RPMI8226 (cell line): ENCODE data around the gene SPPL2C.
"Not testable (repeated sequence)": the region's sequence is repeated elsewhere in the genome, so short reads cannot be mapped to it uniquely, and the experiment has no call there.

Experiments
- DNase-seq: peaks from one replicate; pipeline ENCODE4 v3.0.0-alpha.2; 2015

Gene SPPL2C

GRCh38 chr17:45851022-45851421, 6.3 kb downstream of the SPPL2C start:
- DNase-seq, result no peak

DNA sequence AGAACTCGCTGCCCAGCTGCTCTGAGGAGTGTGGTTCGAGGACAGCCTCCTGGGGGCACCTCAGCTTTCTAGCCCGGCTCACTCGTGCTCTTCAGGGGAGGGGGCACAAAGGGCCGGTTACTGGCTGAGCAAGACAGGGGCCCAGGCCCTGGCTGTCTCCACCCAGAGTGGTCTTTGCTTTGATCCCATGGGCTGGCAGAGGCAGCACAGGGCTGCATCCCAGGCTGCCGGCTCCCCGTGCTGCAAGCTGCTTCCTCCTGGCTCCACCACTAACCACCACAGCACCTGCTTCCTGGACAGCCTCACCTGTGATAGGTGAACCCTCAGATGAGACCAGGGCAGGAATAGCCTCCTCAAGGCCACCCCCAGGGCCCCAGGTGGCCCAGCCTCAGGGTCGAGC, 6.8 kb downstream of the SPPL2C start:
- peak; percentile 28 for DNase-seq

- DNase-seq, result no peak
Measured at GRCh38 chr17:45851873-45852272, 7.2 kb downstream of the SPPL2C start.

DNA sequence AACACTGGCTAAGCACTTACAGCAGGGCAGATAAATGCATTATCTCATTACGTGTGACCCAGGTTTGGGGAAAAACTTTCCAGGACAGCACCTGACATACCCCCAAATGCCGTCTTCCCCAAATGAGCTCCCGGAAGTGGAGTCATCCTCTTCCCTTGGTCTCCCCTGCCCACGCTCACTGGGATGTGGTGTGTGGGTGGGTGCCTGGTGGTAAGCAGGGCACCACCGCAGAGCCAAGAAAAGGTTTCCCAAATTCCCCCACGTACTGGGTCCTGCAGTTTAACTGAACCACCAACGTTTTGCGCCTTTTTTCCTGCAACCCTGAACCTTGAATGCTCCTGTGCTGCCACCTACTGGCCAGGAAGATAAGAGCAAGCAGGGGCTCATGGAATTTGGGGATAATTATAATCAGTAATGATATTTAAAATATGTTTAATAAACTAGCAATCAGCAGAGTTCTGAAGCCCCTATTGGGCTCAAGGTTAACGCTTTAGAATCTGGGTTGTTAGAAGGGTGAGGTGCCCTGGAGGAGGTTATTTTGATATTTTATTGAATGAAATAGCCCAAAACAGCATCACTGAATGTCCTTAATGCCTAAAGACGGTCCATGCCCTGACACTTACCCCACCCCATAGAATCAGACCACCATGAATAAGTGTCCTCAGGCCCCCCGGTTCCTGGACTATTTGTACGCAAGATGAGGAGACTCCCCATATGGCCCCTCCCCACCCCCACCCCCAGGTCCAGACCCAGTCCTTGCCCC, 8.0 kb downstream of the SPPL2C start:
- peak; percentile 71 for DNase-seq

- DNase-seq, result no peak
Measured at GRCh38 chr17:45854209-45854608, 9.5 kb downstream of the SPPL2C start.

GRCh38 chr17:45855691-45856336, 11.1 kb downstream of the SPPL2C start:
- DNase-seq, result no peak

DNA sequence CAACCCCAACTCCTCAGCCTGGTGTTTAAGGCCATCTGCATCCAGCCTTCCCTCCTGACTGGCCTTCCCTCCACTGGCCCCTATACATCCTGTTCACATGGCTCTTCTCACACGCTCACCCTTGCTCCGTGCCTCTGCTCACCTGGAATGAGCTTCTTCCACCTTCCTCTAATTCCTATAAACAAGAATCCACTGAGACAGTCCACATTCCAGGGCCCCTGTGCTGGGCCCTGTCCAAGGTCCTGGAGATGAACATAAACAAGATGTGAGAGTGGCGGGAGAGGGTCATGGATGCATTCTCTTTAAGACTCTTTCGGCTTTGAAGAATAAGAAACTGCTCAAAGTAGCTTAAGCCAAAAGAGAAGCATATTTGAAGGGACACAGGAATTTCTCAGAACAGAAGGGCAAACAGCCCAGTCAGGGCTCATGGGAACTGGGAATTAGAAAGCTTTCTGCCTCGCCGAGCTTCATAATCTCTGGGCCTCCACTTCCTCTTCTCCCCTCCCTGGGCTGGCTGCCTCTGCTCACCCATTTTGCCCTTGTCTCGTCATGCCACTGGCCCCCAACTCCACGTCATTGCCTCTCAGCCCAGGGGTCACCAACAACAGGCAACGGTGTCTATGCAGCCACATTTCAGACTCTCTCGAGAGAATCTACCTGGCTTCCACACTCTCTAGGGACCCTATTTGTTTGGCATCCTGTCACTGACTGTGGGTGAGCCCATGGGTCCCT, 13.5 kb downstream of the SPPL2C start:
- peak; percentile 36 for DNase-seq

DNA sequence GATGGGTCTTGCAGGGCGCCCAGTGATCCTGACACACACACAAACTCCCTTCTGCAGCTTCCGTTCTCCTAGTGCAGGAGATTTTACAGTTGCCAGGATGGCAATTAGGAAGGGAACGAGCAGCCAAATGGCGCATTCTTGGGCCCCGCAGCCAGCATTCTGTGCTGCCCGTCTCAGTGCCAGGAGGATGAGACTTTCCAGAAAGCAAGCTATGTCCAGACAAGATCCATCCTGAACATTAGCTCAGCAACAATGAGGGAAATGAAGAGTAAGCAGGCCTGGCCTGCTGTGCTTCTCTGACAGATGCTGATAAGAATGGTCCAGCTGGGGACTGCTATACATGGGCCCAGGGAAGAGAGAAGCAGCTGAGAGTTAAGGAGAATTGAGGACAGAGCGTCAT, 16.5 kb downstream of the SPPL2C start:
- DNase-seq, result no peak

- not testable (repeated sequence) for DNase-seq
Measured at GRCh38 chr17:45862127-45862526, 17.4 kb downstream of the SPPL2C start.

DNA sequence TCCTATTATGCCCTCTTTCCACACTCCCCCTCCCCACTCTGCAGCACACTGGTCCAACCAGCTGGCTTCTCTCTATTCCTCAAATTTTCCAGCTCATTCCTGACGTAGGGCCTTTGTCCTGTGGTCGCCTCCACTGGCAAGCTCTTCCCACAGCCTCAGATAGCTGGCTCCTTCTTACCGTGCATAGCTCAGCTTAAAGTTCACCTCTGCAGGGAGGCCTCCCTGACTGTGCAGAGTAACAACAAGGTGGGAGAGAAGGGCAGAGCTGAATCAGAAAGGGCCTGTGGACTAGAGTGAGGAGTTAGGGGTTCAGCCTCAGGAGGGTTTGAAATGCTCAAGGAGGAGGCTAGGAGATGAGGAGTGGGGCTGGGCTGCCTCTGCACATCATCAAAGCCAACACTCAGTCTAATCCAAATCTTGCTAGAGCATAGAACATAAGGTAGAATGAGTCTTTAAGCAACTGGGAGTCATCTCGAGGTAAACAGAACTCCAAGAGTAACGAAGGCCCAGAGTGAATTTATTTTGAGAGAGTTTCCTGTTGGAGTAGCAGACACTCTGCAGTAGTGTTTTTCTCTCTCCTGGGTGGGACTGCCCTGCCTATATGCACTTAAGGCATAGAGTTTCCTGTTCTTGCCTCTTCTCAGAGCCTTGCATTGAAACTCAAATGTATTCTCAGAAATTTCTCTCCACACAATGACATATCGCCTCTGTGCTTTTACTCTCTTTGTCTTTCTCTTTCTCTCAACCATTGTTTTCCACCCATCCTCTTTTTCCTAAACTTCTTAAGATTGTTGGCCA, 19.4 kb downstream of the SPPL2C start:
- DNase-seq, result no peak

DNA sequence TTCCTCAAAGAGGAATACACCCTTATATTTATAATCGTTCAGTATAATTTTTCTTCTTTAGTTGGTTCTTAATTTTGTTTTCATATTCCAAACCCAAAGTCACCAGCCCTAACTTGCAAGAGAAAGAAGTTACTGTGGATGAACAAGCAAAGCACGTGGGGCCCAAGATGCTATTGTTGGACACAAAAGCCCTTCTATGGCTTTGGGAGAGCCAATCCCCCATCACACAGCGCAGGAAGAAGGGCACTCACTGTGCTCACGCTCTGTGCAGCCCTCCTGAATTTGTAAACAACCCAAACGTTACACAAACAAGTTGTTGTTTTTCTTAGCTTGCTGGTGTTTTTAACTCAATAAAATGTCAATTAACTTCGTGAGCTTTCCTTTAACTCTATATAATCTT, 22.5 kb downstream of the SPPL2C start:
- DNase-seq, result no peak

GRCh38 chr17:45867702-45868101, 23.0 kb downstream of the SPPL2C start:
- no peak for DNase-seq

DNA sequence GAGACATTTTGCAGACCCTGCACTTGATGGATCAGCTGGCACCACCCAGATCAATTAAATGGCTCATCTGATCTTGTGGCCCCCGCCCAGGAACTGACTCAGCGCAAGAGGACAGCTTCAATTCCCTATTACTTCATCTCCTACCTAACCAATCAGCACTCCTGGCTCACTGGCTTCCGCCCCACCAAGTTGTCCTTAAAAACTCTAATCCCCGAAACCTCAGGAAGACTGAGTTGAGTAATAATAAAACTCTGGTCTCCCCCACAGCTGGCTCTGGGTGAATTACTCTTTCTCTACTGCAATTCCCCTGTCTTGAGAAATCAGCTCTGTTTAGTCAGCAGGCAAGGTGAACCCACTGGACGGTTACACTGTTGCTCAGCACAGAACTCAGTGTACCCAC, 23.6 kb downstream of the SPPL2C start:
- no peak for DNase-seq

- no peak for DNase-seq
Measured at GRCh38 chr17:45869676-45870341, 25.1 kb downstream of the SPPL2C start.

- no peak for DNase-seq
Measured at GRCh38 chr17:45870342-45870974, 25.8 kb downstream of the SPPL2C start.

DNA sequence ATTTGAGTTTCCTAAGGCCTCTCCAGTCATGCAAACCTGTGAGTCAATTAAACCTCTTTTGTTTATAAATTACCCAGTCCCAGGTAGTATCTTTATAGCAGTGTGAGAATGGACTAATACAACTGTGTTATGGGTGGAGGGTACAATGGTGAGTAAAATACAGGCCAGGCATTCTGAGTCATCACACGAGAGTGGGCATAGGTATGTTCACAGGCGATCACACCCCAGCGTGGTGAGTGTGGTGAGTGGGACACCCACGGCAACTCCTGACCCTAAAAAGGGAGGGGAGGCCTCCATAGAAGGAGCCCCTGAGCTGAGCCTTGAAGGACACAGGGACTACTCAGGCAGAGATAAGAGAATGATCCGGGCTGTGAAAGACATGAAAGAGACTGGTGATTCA, 27.0 kb downstream of the SPPL2C start:
- DNase-seq, result no peak

- DNase-seq, result peak; percentile 79
Measured at GRCh38 chr17:45873728-45874127, 29.0 kb downstream of the SPPL2C start.

GRCh38 chr17:45874151-45874550, 29.5 kb downstream of the SPPL2C start:
- peak; percentile 35 for DNase-seq

- no peak for DNase-seq
Measured at GRCh38 chr17:45876539-45876938, 31.9 kb downstream of the SPPL2C start.

GRCh38 chr17:45877467-45877866, 32.8 kb downstream of the SPPL2C start:
- DNase-seq, result no peak

- no peak for DNase-seq
Measured at GRCh38 chr17:45883063-45883462, 38.4 kb downstream of the SPPL2C start.

- no peak for DNase-seq
Measured at GRCh38 chr17:45886852-45887251, 42.2 kb downstream of the SPPL2C start.
